ENCODE results near the gene SLC4A4. TPM values are rescaled to one million over a fixed set of nuclear protein-coding genes. Genes with fewer than 3 reads are reported as not detected.

Gene SLC4A4
- total RNA-seq, 4 donors from 2014 or later = 6.6 to 26.8 (median 25.3) TPM

DNA sequence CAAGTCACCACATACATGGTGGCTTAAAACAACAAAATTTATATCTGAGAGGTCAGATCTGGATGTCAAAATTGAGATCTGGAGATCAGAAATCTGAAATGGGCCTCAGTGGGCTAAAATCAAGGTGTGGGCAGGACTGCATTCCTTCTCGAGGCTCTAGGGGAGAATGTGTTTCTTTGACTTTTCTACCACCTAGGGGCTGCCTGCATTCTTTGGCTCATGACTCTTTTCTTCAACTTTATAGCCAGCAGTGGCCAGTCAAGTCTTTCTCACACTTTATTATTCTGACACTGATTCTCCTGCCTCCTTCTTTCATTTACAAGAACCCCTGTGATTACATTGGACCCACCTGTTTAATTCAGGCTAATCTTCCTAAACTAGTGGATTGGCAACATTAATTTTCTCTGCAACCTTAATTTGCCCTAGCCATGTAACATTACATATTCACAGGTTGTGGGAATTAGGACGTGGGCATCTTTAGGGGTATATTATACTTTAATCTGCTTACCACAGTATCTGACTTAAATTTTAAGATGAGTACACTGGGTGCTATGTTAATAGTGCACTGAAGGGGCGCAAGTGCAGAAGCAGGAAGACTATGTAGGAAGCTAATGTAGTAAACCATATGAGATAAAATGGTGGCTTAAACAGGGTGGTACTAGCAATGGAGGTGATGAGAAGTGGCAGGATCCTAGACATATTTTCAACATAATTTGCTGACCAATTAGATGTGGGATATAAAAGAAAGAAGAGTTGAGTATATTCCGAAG, 188.0 kb downstream of the SLC4A4 start:
- Histone ChIP-seq H3K4me1 (no peaks in the 10 kb centered on the region), H3K9me3 (no peaks in the 10 kb centered on the region), H3K36me3 (no peaks in the 10 kb centered on the region), H3K4me3 (no peak overlapping the region), H3K27me3 (no peaks in the 10 kb centered on the region), H3K27ac (no peak overlapping the region)
- no peak for TF ChIP-seq POLR2A (IDR thresholded peaks at IDR 0.05)
- no peak for DNase-seq

- H3K27me3 ChIP-seq = no peaks in the 10 kb centered on the region
- TF ChIP-seq POLR2A (IDR thresholded peaks at IDR 0.05) (no peak), CTCF (IDR thresholded peaks at IDR 0.05) (no peak)
- H3K4me3 ChIP-seq = no peak overlapping the region
These were observed 193.6 kb downstream of the SLC4A4 start for GRCh38 chr4:71532407-71532806.

DNA sequence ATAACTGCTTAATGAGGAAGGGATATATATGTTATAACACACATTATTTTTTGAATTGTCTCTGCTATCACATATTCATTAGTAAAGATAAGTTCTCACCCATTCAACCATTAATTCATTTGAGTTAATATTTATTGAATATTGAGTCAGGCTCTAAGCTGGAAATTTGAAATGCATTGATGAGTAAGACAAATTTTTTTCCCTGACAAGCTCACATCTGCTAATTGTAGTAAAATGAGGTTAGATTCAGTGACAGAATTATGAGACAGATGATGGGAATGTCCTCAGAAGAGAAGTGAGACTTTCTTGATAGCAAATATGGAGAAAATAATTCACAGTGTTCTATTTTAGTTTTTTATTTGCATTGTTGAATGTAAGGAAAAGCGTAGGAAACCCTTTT, 194.3 kb downstream of the SLC4A4 start:
- no peaks in the 10 kb centered on the region for H3K4me1 ChIP-seq

More at GRCh38 chr4:71532407-71532806, 193.6 kb downstream of the SLC4A4 start:
- DNase-seq = no peak
- no peaks in the 10 kb centered on the region for H3K36me3 ChIP-seq
- no peaks in the 10 kb centered on the region for H3K4me1 ChIP-seq
- H3K27ac ChIP-seq = no peak overlapping the region
- H3K9me3 ChIP-seq = no peaks in the 10 kb centered on the region

DNA sequence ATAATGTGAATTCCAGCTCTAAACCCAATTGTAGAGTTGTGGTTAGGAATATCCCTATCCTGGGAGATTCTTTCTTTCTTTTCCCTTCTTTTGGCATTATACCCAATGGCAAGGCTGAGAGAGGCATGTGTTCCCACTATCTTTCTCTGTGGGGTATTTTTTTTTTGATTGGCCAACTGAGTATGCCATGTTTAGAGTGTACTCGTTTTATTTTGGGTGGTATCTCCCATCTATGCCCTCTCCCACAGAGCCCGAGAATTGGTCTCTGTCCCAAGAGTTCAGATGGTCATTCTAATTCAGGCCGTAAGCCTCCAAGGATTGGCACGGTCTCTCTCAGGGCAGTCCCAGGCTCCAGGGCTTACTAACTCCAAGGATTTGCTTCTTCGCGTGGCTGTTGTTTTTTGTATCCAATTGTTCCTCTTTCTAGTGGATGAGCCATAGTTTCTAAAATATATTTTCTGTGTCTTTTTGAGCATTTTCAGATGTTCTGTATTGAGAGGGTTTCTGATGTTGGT, 198.8 kb downstream of the SLC4A4 start:
- TF ChIP-seq CTCF (IDR thresholded peaks at IDR 0.05) = no peak
- TF ChIP-seq POLR2A (IDR thresholded peaks at IDR 0.05) = no peak
- no peaks in the 10 kb centered on the region for H3K36me3 ChIP-seq
- no peaks in the 10 kb centered on the region for H3K9me3 ChIP-seq
- no peaks in the 10 kb centered on the region for H3K4me1 ChIP-seq
- H3K27ac ChIP-seq = no peak overlapping the region
- H3K4me3 ChIP-seq = no peak overlapping the region
- H3K27me3 ChIP-seq = no peaks in the 10 kb centered on the region
- DNase-seq = no peak

More for the DNA sequence above, 194.3 kb downstream of the SLC4A4 start:
- TF ChIP-seq CTCF (IDR thresholded peaks at IDR 0.05) = no peak
- no peak for TF ChIP-seq POLR2A (IDR thresholded peaks at IDR 0.05)
- Histone ChIP-seq H3K27me3 (no peaks in the 10 kb centered on the region), H3K4me3 (no peak overlapping the region), H3K36me3 (no peaks in the 10 kb centered on the region), H3K27ac (no peak overlapping the region), H3K9me3 (no peaks in the 10 kb centered on the region)
- DNase-seq = no peak

- no peaks in the 10 kb centered on the region for H3K27me3 ChIP-seq
- no peaks in the 10 kb centered on the region for H3K4me1 ChIP-seq
- H3K27ac ChIP-seq = no peak overlapping the region
- no peak for TF ChIP-seq POLR2A (IDR thresholded peaks at IDR 0.05)
- no peak for TF ChIP-seq CTCF (IDR thresholded peaks at IDR 0.05)
- no peak for DNase-seq
- H3K9me3 ChIP-seq = no peaks in the 10 kb centered on the region
- no peak overlapping the region for H3K4me3 ChIP-seq
- H3K36me3 ChIP-seq = no peaks in the 10 kb centered on the region
These were observed 199.7 kb downstream of the SLC4A4 start for GRCh38 chr4:71538528-71538927.

GRCh38 chr4:71540749-71541269, 202.0 kb downstream of the SLC4A4 start:
- Histone ChIP-seq H3K9me3 (no peaks in the 10 kb centered on the region), H3K4me1 (no peaks in the 10 kb centered on the region), H3K27ac (no peak overlapping the region), H3K4me3 (no peak overlapping the region), H3K27me3 (no peaks in the 10 kb centered on the region), H3K36me3 (no peaks in the 10 kb centered on the region)
- no peak for DNase-seq
- TF ChIP-seq POLR2A (IDR thresholded peaks at IDR 0.05) (no peak), CTCF (IDR thresholded peaks at IDR 0.05) (no peak)

Measured in Peyer's patch (tissue), 4 donors.